Thymus (tissue), 11 donors: ENCODE data around the gene MBNL2. TPM values are rescaled to one million over a fixed set of nuclear protein-coding genes. Genes with fewer than 3 reads are reported as not detected.

Experiments
- DNase-seq, 9 donors: peaks; one replicate each; pipeline ENCODE4 v3.0.0-alpha.2; 2013; ENCODE audit warnings: low spot score in 9 of 9, low read depth in 6 of 9, missing footprints in 1 of 9
- H3K27ac ChIP-seq, 2 donors: one replicate each; pipeline ENCODE4 v1.5.1; 2013; ENCODE audit warnings: control low read depth in 1 of 2, low read depth in 1 of 2, low read length in 1 of 2, mild to moderate bottlenecking in 1 of 2, moderate library complexity in 1 of 2
- H3K27me3 ChIP-seq, 2 donors: one replicate each; pipeline ENCODE4 v1.5.1; 2013; ENCODE audit warnings: low read length in 1 of 2; ENCODE audit not compliant: control insufficient read depth in 2 of 2, insufficient read depth in 1 of 2
- H3K36me3 ChIP-seq, 2 donors: one replicate each; pipeline ENCODE4 v1.5.1; 2013; ENCODE audit warnings: low read length in 1 of 2, mild to moderate bottlenecking in 1 of 2, moderate library complexity in 1 of 2; ENCODE audit not compliant: control insufficient read depth in 2 of 2, insufficient read depth in 2 of 2
- H3K4me1 ChIP-seq, 2 donors: one replicate each; pipeline ENCODE4 v1.5.1; 2013; ENCODE audit warnings: low read length in 2 of 2; ENCODE audit not compliant: control insufficient read depth in 2 of 2, insufficient read depth in 2 of 2
- H3K4me3 ChIP-seq, 2 donors: one replicate each; pipeline ENCODE4 v1.5.1; 2013; ENCODE audit warnings: low read length in 2 of 2, control low read depth in 1 of 2, mild to moderate bottlenecking in 1 of 2
- H3K9me3 ChIP-seq, 2 donors: one replicate each; pipeline ENCODE4 v1.5.1; 2013; ENCODE audit warnings: low read length in 1 of 2, mild to moderate bottlenecking in 1 of 2; ENCODE audit not compliant: control insufficient read depth in 2 of 2, insufficient read depth in 1 of 2
- whole genome bisulfite sequencing: extraction: QIAGEN DNeasy Blood & Tissue Kit; methylation state at CpG from one replicate; pipeline ENCODE4 v1.1.7; 2013; 5-methylcytosine and 5-hydroxymethylcytosine counted together
- polyA plus RNA-seq: library from polyadenylated mRNA; stranded (reverse); fragments of 200-250 nt; gene quantifications from one replicate; pipeline ENCODE4 v1.2.3, GENCODE V29; 2013
- total RNA-seq: library from RNA; stranded (reverse); fragments of 120-200 nt; gene quantifications from one replicate; pipeline ENCODE4 v1.2.4, GENCODE V29; 2013
- donor health status: healthy.

MBNL2 gene
- total and polyA plus RNA-seq, 2 donors, result 22.7 to 27.1 TPM

DNA sequence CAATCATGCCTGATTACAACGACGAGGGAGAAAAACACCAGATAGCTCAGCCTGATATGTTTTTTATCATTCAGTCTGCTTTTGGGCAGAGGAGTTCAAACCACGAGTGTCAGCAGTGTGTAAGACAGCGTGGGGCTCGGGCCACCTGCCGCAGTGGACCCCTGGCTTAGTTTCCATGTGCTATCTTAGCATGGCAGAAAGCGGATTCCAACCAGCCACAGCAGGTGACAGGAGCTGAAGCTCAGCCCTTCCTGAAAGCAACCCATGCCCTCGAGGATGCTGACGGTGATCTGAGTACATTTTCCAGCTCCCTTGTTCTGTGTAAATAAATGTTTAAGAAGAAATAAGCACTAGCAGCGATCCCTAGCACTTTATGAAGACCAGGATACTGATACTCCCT, 32.2 kb upstream of the MBNL2 start:
- Histone ChIP-seq H3K36me3 (no peaks in the 10 kb centered on the region), H3K27me3 (no peaks in the 10 kb centered on the region), H3K9me3 (peaks cover 0 to 2% of the 10 kb centered on the region in 2 donors), H3K4me1 (peaks cover 9% of the 10 kb centered on the region in 2 donors), H3K27ac (no peak overlapping the region), H3K4me3 (no peak overlapping the region)
- no peak for DNase-seq
- 89% methylated on average over 10 of the region's 10 CpGs for WGBS

DNA sequence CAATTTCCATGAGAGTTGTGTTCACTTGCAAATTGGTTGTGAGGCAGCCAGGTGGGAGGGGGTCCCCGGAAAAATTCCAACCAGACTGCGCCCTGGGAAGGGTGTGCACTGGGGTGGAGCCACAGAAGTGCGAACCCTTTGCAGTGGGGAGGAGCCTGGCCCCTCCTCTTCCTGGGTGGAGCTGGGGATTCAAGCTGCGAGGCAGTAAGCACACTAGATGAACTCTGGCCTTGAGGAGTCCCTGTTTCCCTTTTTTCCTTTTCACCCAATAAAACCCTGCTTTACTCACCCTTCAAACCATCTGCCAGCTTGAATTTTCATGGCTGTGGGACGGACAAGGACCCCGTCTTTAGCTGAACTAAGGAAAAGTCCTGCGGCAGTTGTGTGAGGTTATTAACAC, 31.0 kb upstream of the MBNL2 start:
- peaks cover 9% of the 10 kb centered on the region in 2 donors for H3K4me1 ChIP-seq
- H3K36me3 ChIP-seq, result no peaks in the 10 kb centered on the region
- H3K9me3 ChIP-seq, result peaks cover 0 to 2% of the 10 kb centered on the region in 2 donors
- 87% methylated on average over 7 of the region's 7 CpGs for WGBS
- DNase-seq, result no peak
- H3K27ac ChIP-seq, result no peak overlapping the region
- no peak overlapping the region for H3K4me3 ChIP-seq
- H3K27me3 ChIP-seq, result no peaks in the 10 kb centered on the region

DNA sequence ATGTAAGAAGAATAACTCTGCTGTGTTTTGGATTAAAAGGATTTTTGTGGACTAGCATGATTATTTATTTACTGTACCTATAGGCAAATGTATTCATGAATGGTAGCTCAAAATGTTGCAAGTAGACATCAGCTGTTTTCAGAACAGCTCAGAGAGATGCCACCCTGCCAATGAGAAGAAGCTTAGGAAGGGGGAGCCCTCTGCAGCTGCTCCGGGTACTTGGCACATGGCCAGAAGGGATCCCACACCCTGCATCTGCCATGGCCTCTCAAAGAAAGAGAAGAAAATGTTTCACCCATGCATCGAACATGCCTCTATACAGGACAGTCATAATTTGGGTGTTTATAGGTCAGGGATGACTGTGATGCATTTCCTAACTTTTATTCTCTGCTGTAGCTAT, 30.5 kb upstream of the MBNL2 start:
- Histone ChIP-seq H3K27me3 (no peaks in the 10 kb centered on the region), H3K4me1 (peaks cover 9% of the 10 kb centered on the region in 2 donors), H3K4me3 (no peak overlapping the region), H3K9me3 (peaks cover 0 to 2% of the 10 kb centered on the region in 2 donors), H3K36me3 (no peaks in the 10 kb centered on the region), H3K27ac (no peak overlapping the region)
- peak in 2 of 9 donors; percentile 29 to 47 for DNase-seq
- WGBS, result 19% methylated on average over 2 of the region's 2 CpGs

DNA sequence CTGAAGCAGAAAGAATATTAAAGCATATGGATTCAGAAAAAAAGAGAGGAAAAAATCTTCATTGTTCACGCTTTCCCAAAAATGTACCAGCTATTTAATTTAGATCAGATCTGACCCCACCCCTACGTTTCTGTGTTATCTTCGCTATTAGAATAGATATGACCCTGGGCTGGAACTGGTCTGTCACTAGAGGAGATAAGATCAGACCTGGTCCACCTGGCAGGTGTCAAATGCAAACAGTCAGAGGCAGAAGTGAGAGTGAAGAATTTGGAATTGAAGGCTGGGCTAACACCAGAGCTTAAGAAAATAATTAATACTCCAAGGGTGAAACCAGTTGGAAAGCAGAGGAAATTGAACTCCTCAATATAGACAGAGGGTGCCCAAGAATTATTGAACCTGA, 30.0 kb upstream of the MBNL2 start:
- Histone ChIP-seq H3K4me1 (peaks cover 9% of the 10 kb centered on the region in 2 donors), H3K36me3 (no peaks in the 10 kb centered on the region), H3K27ac (no peak overlapping the region), H3K27me3 (no peaks in the 10 kb centered on the region), H3K9me3 (peaks cover 0 to 2% of the 10 kb centered on the region in 2 donors), H3K4me3 (no peak overlapping the region)
- 95% methylated on average over 3 of the region's 3 CpGs for WGBS
- no peak for DNase-seq

DNA sequence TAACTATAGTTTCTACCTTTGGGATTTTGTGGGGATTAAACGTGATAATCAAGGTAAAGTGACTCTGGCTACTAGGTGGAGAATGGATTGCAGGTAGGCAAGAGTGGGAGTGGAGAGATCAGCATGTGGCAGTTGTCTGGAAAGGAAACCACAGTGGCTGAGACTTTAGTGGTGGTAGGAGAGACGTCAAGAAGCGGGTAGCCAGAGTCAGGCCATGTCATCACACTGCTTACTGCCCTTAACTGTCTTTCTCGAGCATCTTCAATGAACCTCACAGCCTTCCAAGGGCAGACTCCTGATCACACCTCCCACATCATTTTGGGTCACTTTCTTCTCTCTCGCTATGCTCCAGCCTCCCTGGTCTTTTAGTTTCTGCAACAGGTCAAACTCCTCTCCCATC, 28.6 kb upstream of the MBNL2 start:
- DNase-seq, result no peak
- Histone ChIP-seq H3K36me3 (no peaks in the 10 kb centered on the region), H3K27me3 (no peaks in the 10 kb centered on the region), H3K27ac (no peak overlapping the region), H3K4me1 (peaks cover 5 to 9% of the 10 kb centered on the region in 2 donors), H3K9me3 (peaks cover 0 to 2% of the 10 kb centered on the region in 2 donors), H3K4me3 (no peak overlapping the region)
- 80% methylated on average over 5 of the region's 5 CpGs for WGBS

DNA sequence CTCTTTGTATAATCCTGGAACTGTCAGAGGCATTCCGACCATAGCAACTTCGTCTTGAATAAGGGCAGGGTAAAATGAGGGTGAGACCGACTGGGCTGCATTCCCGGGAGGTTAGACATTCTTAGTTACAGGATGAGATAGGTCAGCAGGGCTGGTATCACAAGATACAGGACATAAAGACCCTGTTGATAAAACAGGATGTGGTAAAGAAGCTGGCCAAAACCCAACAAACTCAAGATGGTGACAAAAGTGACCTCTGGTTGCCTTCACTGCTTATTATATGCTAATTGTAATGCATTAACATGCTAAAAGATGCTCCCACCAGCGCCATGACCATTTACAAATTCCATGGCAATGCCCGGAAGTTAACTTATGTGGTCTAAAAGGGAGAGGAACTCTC, 27.7 kb upstream of the MBNL2 start:
- no peak overlapping the region for H3K27ac ChIP-seq

DNA sequence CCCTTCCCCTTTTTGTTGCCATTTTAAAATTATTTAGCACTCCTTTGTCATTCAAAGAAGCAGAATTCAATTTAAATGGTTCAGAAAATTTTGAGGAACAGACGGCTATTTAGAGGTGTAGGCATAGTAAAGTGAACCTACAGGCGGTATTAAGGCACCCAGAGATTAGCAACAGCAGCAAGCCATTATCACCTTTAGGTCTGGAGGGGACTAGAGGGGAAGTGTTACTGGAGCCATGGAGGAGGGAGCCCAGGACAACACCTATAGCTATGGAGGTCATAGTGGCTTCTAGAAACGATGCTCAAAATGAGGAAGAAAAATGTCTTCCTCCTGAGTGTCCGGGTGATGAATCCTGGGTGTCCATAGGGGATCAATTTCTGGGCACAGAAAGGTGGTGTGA, 25.8 kb upstream of the MBNL2 start:
- H3K27ac ChIP-seq, result no peak overlapping the region
- no peaks in the 10 kb centered on the region for H3K36me3 ChIP-seq
- H3K4me1 ChIP-seq, result peaks cover 0 to 5% of the 10 kb centered on the region in 2 donors
- no peaks in the 10 kb centered on the region for H3K9me3 ChIP-seq
- 97% methylated on average over 4 of the region's 4 CpGs for WGBS
- DNase-seq, result no peak
- H3K4me3 ChIP-seq, result no peak overlapping the region
- H3K27me3 ChIP-seq, result no peaks in the 10 kb centered on the region

More for the DNA sequence above, 27.7 kb upstream of the MBNL2 start:
- Histone ChIP-seq H3K27me3 (no peaks in the 10 kb centered on the region), H3K4me1 (peaks cover 3 to 9% of the 10 kb centered on the region in 2 donors), H3K9me3 (peaks cover 0 to 2% of the 10 kb centered on the region in 2 donors), H3K4me3 (no peak overlapping the region), H3K36me3 (no peaks in the 10 kb centered on the region)
- no peak for DNase-seq
- 79% methylated on average over 6 of the region's 6 CpGs for WGBS

DNA sequence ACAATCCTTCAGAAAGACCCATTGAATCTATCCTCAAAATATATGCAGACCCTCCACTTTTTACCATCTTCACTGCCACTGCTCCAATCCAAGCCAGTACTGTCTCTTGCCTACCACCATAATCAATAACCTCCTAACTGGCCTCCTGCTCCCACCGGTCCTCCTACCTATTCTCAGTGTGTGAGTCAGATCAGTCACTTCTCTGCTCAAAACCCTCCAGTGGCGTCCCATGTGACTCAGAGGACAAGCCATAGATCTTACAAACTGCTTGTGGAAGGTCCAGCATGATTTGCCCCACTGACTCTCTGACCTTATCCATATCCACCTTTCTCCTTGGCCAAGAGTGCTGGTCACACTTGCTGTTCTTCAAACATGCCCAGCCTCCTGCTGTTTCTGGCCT, 23.4 kb upstream of the MBNL2 start:
- no peaks in the 10 kb centered on the region for H3K36me3 ChIP-seq
- no peaks in the 10 kb centered on the region for H3K9me3 ChIP-seq
- H3K4me3 ChIP-seq, result no peak overlapping the region
- 96% methylated on average over 2 of the region's 2 CpGs for WGBS
- H3K27me3 ChIP-seq, result no peaks in the 10 kb centered on the region
- DNase-seq, result no peak
- no peaks in the 10 kb centered on the region for H3K4me1 ChIP-seq
- H3K27ac ChIP-seq, result no peak overlapping the region

DNA sequence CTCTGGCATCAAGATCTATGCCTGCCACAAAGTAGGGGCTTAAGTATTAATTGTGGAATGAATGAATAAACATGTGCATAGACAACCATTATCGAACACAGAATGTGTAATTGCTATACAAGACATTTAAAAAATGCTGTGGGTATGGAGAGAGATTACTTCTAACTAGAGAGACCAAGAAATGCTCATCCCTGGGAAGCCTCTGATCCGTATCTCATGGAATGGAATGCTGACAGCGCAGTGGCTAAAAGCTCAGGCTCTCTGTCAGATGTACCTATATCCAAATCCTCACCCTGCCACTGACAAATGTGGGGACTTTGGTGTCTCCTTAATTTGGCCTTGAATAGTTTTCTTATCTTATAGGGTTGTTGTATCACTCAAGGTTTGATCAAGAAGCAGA, 22.7 kb upstream of the MBNL2 start:
- no peaks in the 10 kb centered on the region for H3K27me3 ChIP-seq
- no peak for DNase-seq
- 98% methylated on average over 3 of the region's 3 CpGs for WGBS
- no peaks in the 10 kb centered on the region for H3K36me3 ChIP-seq
- no peak overlapping the region for H3K27ac ChIP-seq
- no peaks in the 10 kb centered on the region for H3K4me1 ChIP-seq
- H3K9me3 ChIP-seq, result no peaks in the 10 kb centered on the region
- no peak overlapping the region for H3K4me3 ChIP-seq
